OCI-LY3 (cell line): ENCODE results near the gene ITM2B.

Source experiments
- CTCF ChIP-seq: fragments of 200-600, 300-600 bp; sonication (generic); IDR thresholded peaks from 2 replicates; pipeline ENCODE4 v1.5.1; 2014; ENCODE audit warnings: antibody characterized with exemption, low read length, low read depth
- EZH2phosphoT487 ChIP-seq: fragments of 200-600 bp; shearing (Covaris generic); IDR thresholded peaks from 2 replicates; pipeline ENCODE4 v1.6.1; 2018; ENCODE audit warnings: antibody characterized with exemption, mixed run types, low read depth

DNA sequence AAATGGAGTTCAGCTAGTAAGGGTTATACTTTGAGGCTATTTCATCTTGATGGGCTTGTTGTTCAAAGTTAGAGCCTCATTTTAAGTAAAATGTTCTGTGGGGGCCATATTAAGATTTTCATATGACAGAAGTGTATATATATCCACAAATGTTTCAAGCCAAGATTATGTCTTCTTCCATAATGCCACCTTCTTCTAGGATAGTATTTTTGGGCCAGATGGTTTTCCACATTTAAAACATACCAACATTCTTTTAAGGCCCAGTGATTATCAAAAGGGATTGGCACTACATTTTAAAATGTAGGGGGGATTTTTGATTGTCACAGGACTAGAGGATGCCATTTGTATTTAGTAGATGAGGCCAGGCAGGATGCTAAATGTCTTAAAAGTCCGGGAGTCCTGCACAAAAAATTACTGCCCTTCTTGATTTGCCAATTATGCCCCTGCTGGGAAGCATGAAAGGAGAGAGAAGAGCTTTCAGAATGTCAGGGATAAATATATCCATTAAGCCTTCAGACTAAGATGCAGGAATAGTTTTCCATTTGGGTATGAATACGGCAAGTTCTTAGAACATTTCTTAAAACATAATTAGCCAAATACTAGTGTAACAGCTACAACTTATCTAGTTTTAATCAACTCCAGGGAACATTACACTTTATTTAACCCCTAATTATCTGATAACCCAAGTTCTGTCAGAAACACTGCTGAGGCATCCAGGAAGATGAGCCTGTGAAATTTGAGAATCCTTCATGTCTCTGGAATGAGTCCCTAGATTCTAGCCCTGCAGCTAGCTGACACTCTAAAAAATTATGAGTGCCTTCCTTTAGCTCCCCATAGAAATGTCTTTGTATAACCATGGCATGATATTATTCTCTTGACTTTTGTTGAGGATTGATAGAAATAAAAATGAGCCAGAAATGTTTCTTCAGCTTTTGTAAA, 34.0 kb downstream of the ITM2B start:
- TF ChIP-seq CTCF (no peak), EZH2phosphoT487 (no peak)
